GM18511 (cell line): ENCODE results near the gene IFIH1.

Source experiments
- ATAC-seq: cut with Tn5 transposase; IDR thresholded peaks from one replicate; pipeline ENCODE4 v1.9.1; 2021; ENCODE audit warnings: mild to moderate bottlenecking, moderate library complexity; ENCODE audit not compliant: unreplicated experiment

IFIH1 gene

DNA sequence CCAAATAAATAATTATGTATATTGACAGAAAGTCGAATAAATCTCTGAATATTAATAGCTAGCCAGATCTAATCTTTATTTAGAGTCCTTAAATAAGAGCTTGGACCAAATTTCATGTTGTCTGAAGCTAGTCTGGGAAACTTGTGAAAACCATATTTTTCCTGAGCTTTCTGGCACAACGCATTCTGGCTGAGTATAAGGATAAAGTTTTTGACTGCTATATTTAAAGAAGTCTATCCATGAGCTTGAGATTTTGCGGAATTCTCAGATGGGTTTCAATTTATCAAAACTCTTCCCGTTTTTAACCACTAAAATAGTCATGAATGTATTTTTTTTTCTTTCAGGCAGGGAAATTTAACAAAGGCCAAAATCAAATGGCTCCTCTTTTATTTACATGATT, 99.1 kb downstream of the IFIH1 start:
- no peak for ATAC-seq

DNA sequence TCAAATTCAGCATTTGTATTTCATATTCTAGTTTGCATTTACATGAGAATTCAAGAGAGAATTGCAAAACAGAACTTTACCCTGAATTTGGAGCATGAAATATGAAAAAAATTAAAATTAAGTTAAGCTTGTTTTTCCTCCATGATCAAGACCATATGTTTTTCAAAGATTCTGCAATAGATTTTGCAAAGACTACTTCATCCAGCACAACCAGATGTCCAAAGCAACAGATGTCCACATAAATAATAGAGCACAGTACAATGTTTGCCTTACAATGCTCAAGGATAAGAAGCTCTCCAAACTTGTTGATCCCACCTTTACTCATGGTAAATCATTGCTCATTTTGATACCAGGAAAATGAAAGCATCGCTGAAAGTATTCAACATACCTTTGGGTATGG, 100.9 kb downstream of the IFIH1 start:
- ATAC-seq: no peak
